SU-DHL-6 (cell line): ENCODE results near the gene TMEM130.

Experiments used
- H2AFZ ChIP-seq: fragments of 200-600 bp; sonication (generic); 2 replicates; pipeline ENCODE4 v1.6.1; 2014; ENCODE audit warnings: low read depth, mild to moderate bottlenecking, moderate library complexity, mixed read lengths, antibody characterized with exemption, low read length; ENCODE audit not compliant: severe bottlenecking
- H3F3A ChIP-seq: fragments of 200-600 bp; shearing (Covaris generic); 2 replicates; pipeline ENCODE4 v1.6.0; 2016; ENCODE audit warnings: antibody characterized with exemption, mild to moderate bottlenecking; ENCODE audit not compliant: insufficient read depth
- H3K27ac ChIP-seq: fragments of 200-600 bp; sonication (generic); 2 replicates; pipeline ENCODE4 v1.5.1; 2016; ENCODE audit warnings: low read depth, mild to moderate bottlenecking, low read length, moderate library complexity, mixed read lengths
- H3K27me3 ChIP-seq: fragments of 200-600 bp; sonication (generic), shearing (Covaris generic); 2 replicates; pipeline ENCODE4 v1.6.0; 2014; ENCODE audit warnings: mild to moderate bottlenecking, low read length
- H3K36me3 ChIP-seq: fragments of 200-600 bp; sonication (generic); 2 replicates; pipeline ENCODE4 v1.6.1; 2014; ENCODE audit warnings: mild to moderate bottlenecking, low read length, mixed read lengths
- H3K4me2 ChIP-seq: fragments of 300-600, 200-600 bp; shearing (Covaris generic), sonication (generic); 2 replicates; pipeline ENCODE4 v1.6.0; 2014; ENCODE audit warnings: low read length, low read depth, mild to moderate bottlenecking; ENCODE audit not compliant: poor library complexity, severe bottlenecking
- H3K4me3 ChIP-seq: fragments of 200-600 bp; sonication (generic); 2 replicates; pipeline ENCODE4 v1.5.1; 2014; ENCODE audit warnings: antibody characterized with exemption, low read length, mild to moderate bottlenecking, mixed read lengths; ENCODE audit not compliant: insufficient read depth, poor library complexity, severe bottlenecking
- H3K79me2 ChIP-seq: fragments of 200-600 bp; sonication (generic); 2 replicates; pipeline ENCODE4 v1.6.1; 2014; ENCODE audit warnings: mild to moderate bottlenecking, low read length, moderate library complexity; ENCODE audit not compliant: insufficient read depth
- H3K9ac ChIP-seq: fragments of 200-600 bp; sonication (generic); 2 replicates; pipeline ENCODE4 v1.7.0; 2014; ENCODE audit warnings: mild to moderate bottlenecking, low read length
- H3K9me2 ChIP-seq: fragments of 200-600 bp; sonication (generic); replicated peaks from 2 replicates; pipeline ENCODE4 v1.6.1; 2014; ENCODE audit warnings: low read length; ENCODE audit not compliant: insufficient read depth
- H3K9me3 ChIP-seq: fragments of 200-600 bp; sonication (generic); 2 replicates; pipeline ENCODE4 v1.6.1; 2014; ENCODE audit warnings: low read length, mixed read lengths; ENCODE audit not compliant: insufficient read depth
- H4K20me1 ChIP-seq: fragments of 200-600 bp; sonication (generic); 2 replicates; pipeline ENCODE4 v1.6.1; 2014; ENCODE audit warnings: low read depth, mild to moderate bottlenecking, antibody characterized with exemption, low read length, moderate library complexity, mixed read lengths
- EZH2phosphoT487 ChIP-seq: fragments of 200-600 bp; sonication (generic), shearing (Covaris generic); conservative IDR thresholded peaks from 2 replicates; pipeline ENCODE4 v1.6.1; 2018; ENCODE audit warnings: mild to moderate bottlenecking, antibody characterized with exemption, low read length, moderate library complexity, mixed read lengths
- TF ChIP-seq, protein P1 (sequence below): fragments of 200-600 bp; sonication (generic); IDR thresholded peaks from one replicate; pipeline ENCODE4 v1.5.1; 2017; ENCODE audit warnings: antibody characterized with exemption, mild to moderate bottlenecking, low read length, moderate library complexity; ENCODE audit not compliant: insufficient read depth, poor library complexity, severe bottlenecking

Gene TMEM130

DNA sequence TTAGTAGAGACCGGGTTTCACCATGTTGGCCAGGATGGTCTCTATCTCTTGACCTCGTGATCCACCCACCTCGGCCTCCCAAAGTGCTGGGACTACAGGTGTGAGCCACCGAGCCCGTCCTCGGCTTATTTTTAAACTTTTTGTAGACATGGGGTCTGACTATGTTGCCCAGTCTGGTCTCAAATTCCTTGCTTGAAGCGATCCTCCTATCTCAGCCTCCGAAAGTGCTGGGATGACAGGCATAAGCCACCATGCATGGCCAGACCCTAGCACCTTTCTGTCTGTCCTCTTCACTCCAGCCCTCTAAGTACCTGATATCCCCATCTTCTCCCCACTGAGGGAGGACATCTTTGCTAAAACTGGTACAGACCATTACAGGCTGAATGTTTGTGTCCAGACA is 41.4 kb downstream of the TMEM130 start:
- Histone ChIP-seq H3K4me2 (no peak overlapping the region), H3K9me2 (no peaks in the 10 kb centered on the region), H2AFZ (no peak overlapping the region), H3K79me2 (no peaks in the 10 kb centered on the region), H3K9ac (no peak overlapping the region), H3K9me3 (no peaks in the 10 kb centered on the region), H3K27ac (no peak overlapping the region), H3K36me3 (no peaks in the 10 kb centered on the region), H3K27me3 (no peaks in the 10 kb centered on the region), H3K4me3 (no peak overlapping the region), H3F3A (no peaks in the 10 kb centered on the region), H4K20me1 (no peaks in the 10 kb centered on the region)
- no peak for TF ChIP-seq EZH2phosphoT487
- TF ChIP-seq, protein P1, sequence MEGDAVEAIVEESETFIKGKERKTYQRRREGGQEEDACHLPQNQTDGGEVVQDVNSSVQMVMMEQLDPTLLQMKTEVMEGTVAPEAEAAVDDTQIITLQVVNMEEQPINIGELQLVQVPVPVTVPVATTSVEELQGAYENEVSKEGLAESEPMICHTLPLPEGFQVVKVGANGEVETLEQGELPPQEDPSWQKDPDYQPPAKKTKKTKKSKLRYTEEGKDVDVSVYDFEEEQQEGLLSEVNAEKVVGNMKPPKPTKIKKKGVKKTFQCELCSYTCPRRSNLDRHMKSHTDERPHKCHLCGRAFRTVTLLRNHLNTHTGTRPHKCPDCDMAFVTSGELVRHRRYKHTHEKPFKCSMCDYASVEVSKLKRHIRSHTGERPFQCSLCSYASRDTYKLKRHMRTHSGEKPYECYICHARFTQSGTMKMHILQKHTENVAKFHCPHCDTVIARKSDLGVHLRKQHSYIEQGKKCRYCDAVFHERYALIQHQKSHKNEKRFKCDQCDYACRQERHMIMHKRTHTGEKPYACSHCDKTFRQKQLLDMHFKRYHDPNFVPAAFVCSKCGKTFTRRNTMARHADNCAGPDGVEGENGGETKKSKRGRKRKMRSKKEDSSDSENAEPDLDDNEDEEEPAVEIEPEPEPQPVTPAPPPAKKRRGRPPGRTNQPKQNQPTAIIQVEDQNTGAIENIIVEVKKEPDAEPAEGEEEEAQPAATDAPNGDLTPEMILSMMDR = no peak

DNA sequence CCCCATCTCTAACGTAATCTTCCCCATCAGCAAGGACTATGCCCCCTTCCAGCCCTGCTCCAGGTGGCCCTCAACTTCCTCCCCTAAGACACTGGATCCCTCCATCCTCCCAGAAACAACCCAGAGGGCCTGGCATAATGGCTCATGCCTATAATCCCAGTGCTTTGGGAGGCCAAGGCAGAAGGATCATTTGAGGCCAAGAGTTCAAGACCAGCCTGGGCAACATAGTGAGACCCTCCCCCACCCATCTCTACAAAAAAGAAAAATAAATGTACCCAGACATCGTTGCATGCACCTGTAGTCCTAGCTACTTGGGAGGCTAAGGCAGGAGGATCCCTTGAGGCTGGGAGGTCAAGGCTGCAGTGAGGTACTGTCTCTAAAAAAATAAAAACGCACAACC is 42.6 kb downstream of the TMEM130 start:
- no peak overlapping the region for H3K27ac ChIP-seq
- no peak overlapping the region for H2AFZ ChIP-seq
- H3K9ac ChIP-seq = no peak overlapping the region
- no peaks in the 10 kb centered on the region for H3K36me3 ChIP-seq
- no peaks in the 10 kb centered on the region for H3K27me3 ChIP-seq
- no peak overlapping the region for H3K4me2 ChIP-seq
- no peaks in the 10 kb centered on the region for H4K20me1 ChIP-seq
- no peaks in the 10 kb centered on the region for H3K79me2 ChIP-seq
- TF ChIP-seq, protein P1 = no peak
- TF ChIP-seq EZH2phosphoT487 = no peak
- no peaks in the 10 kb centered on the region for H3K9me2 ChIP-seq
- H3F3A ChIP-seq = no peaks in the 10 kb centered on the region
- no peak overlapping the region for H3K4me3 ChIP-seq
- H3K9me3 ChIP-seq = no peaks in the 10 kb centered on the region

DNA sequence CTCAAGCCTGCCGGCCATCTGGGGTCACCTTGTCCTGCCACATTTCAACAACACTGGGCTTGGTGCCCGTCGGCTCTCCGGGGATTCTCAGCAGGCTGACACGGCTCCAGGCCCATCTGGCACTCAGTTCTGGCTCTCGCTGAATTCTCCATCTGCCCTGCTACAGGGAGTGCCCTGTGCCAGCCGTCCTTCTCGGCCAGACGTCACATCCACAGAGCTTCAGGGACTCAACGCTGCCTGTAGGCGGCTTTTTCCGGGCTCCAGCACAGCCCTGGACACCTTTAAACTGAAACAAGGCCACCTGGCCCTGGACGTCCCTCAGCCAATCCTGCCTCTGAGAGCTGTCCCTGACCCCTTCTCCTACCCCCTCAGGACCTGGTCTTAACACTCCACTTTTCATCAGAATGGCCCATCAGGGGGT is 43.0 kb downstream of the TMEM130 start:
- H3K9me2 ChIP-seq = no peaks in the 10 kb centered on the region
- H3K4me2 ChIP-seq = no peak overlapping the region
- TF ChIP-seq, protein P1 = no peak
- TF ChIP-seq EZH2phosphoT487 = no peak
- H3K9me3 ChIP-seq = no peaks in the 10 kb centered on the region
- no peaks in the 10 kb centered on the region for H3F3A ChIP-seq
- H4K20me1 ChIP-seq = no peaks in the 10 kb centered on the region
- no peak overlapping the region for H3K9ac ChIP-seq
- H3K36me3 ChIP-seq = no peaks in the 10 kb centered on the region
- no peaks in the 10 kb centered on the region for H3K27me3 ChIP-seq
- no peaks in the 10 kb centered on the region for H3K79me2 ChIP-seq
- H3K27ac ChIP-seq = no peak overlapping the region
- H3K4me3 ChIP-seq = no peak overlapping the region
- H2AFZ ChIP-seq = no peak overlapping the region

DNA sequence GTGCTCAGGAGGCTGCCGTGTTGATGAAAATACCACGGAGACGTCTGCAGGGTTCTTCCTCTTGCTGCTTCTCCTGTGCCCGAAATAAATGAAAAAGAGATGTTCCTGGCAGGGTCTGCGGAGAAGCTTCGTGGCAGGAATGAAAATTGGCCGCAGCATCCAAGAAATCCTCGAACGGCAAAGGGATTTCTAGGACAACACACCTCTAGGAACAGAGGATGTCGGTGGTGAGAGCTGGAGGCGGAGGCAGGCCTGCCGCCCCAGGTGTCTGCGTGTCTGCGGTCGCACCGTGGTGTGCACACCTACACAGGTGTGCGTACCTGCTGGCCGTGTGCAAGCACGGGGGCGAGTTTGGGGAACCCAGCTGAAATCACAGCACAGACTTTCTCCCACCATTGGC is 43.4 kb downstream of the TMEM130 start:
- Histone ChIP-seq H3K36me3 (no peaks in the 10 kb centered on the region), H3K79me2 (no peaks in the 10 kb centered on the region), H3K9me2 (no peaks in the 10 kb centered on the region), H3K27ac (no peak overlapping the region), H3K9me3 (no peaks in the 10 kb centered on the region), H3K4me3 (no peak overlapping the region), H4K20me1 (no peaks in the 10 kb centered on the region), H3K4me2 (no peak overlapping the region), H3K9ac (no peak overlapping the region), H2AFZ (no peak overlapping the region), H3F3A (no peaks in the 10 kb centered on the region), H3K27me3 (no peaks in the 10 kb centered on the region)
- no peak for TF ChIP-seq EZH2phosphoT487
- TF ChIP-seq, protein P1 = no peak
